ENCODE results near the gene CABLES2.

DNA sequence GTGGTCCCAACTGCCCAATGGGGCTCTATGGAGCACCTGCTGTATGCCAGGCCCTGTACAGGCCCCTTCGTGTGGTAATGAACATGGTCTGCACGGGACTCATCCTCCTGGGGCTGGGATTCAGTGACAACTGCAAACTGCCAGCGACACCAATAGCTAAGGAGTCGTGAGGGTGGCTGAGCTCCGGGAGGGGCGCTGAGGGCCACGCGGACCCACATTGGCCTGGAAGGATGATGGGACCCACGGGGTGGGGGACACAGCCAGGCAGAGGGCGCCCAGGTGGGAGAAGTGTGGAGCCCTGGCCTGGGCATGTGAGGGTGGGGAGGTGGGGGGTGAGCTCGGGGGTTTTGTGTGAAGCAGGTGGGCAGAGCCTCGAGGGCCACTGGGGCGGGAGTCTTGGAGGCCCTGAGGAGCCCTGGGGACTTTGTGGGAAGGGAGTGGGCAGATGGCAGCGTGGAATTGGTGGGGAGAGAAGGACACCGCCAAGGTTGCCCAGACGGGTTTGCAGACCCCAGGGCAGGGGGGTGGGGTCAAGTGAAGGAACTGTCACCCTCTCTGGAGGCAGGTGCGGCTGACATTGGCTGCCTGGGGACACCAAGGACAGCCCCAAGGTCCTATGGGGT lies 46.2 kb upstream of the CABLES2 start:
- TF ChIP-seq, protein P1, sequence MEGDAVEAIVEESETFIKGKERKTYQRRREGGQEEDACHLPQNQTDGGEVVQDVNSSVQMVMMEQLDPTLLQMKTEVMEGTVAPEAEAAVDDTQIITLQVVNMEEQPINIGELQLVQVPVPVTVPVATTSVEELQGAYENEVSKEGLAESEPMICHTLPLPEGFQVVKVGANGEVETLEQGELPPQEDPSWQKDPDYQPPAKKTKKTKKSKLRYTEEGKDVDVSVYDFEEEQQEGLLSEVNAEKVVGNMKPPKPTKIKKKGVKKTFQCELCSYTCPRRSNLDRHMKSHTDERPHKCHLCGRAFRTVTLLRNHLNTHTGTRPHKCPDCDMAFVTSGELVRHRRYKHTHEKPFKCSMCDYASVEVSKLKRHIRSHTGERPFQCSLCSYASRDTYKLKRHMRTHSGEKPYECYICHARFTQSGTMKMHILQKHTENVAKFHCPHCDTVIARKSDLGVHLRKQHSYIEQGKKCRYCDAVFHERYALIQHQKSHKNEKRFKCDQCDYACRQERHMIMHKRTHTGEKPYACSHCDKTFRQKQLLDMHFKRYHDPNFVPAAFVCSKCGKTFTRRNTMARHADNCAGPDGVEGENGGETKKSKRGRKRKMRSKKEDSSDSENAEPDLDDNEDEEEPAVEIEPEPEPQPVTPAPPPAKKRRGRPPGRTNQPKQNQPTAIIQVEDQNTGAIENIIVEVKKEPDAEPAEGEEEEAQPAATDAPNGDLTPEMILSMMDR (IDR thresholded peaks at IDR 0.05 in 2 of 3, conservative IDR thresholded peaks at IDR 0.05 in 1 of 3; ENCODE audit: control insufficient read depth in 2 of 3, extremely low read depth in 1 of 3, insufficient read depth in 1 of 3, low read depth in 3 of 3, low read length in 3 of 3) = no peak
- TF ChIP-seq BRCA1 (IDR thresholded peaks at IDR 0.05; ENCODE audit: low read depth, low read length) = no peak
- TF ChIP-seq KDM1A (IDR thresholded peaks at IDR 0.05; ENCODE audit: borderline replicate concordance) = no peak
- no peak for TF ChIP-seq ZNF384 (IDR thresholded peaks at IDR 0.05; ENCODE audit: borderline replicate concordance, low read depth, low read length)
- TF ChIP-seq NFYA (IDR thresholded peaks at IDR 0.05; ENCODE audit: borderline replicate concordance, low read depth, low read length) = no peak
- TF ChIP-seq MXI1 (IDR thresholded peaks at IDR 0.05; ENCODE audit: low read depth, low read length) = no peak
